ENCODE results near the gene AMMECR1.

The AMMECR1 gene

GRCh38 chrX:110304884-110305283 is 13.0 kb downstream of the AMMECR1 start:
- no peak for ATAC-seq (ENCODE audit: low read depth)
- no peaks in the 10 kb centered on the region for H3K27me3 ChIP-seq (ENCODE audit: insufficient read depth, poor library complexity, severe bottlenecking)
- no peak for TF ChIP-seq CTCF (IDR thresholded peaks at IDR 0.05; ENCODE audit: poor library complexity, severe bottlenecking)

GRCh38 chrX:110304371-110304770 is 13.5 kb downstream of the AMMECR1 start:
- ATAC-seq (ENCODE audit: low read depth), result no peak
- H3K9me3 ChIP-seq (ENCODE audit: severe bottlenecking), result no peaks in the 10 kb centered on the region
- no peaks in the 10 kb centered on the region for H3K4me1 ChIP-seq (ENCODE audit: insufficient read depth, poor library complexity, severe bottlenecking)
- H3K27ac ChIP-seq (ENCODE audit: poor library complexity, severe bottlenecking), result no peak overlapping the region
- H3K36me3 ChIP-seq (ENCODE audit: low read depth), result no peaks in the 10 kb centered on the region
- TF ChIP-seq CTCF (IDR thresholded peaks at IDR 0.05; ENCODE audit: poor library complexity, severe bottlenecking), result no peak
- DNase-seq (ENCODE audit: low spot score), result no peak
- no peak overlapping the region for H3K4me3 ChIP-seq (ENCODE audit: severe bottlenecking)
- H3K27me3 ChIP-seq (ENCODE audit: insufficient read depth, poor library complexity, severe bottlenecking), result no peaks in the 10 kb centered on the region

More at GRCh38 chrX:110304884-110305283, 13.0 kb downstream of the AMMECR1 start:
- DNase-seq (ENCODE audit: low spot score), result no peak
- no peaks in the 10 kb centered on the region for H3K36me3 ChIP-seq (ENCODE audit: low read depth)
- H3K9me3 ChIP-seq (ENCODE audit: severe bottlenecking), result no peaks in the 10 kb centered on the region
- H3K4me3 ChIP-seq (ENCODE audit: severe bottlenecking), result no peak overlapping the region
- H3K4me1 ChIP-seq (ENCODE audit: insufficient read depth, poor library complexity, severe bottlenecking), result no peaks in the 10 kb centered on the region
- H3K27ac ChIP-seq (ENCODE audit: poor library complexity, severe bottlenecking), result no peak overlapping the region

- Histone ChIP-seq H3K27ac (ENCODE audit: poor library complexity, severe bottlenecking) (no peak overlapping the region), H3K4me1 (ENCODE audit: insufficient read depth, poor library complexity, severe bottlenecking) (no peaks in the 10 kb centered on the region), H3K4me3 (ENCODE audit: severe bottlenecking) (no peak overlapping the region), H3K9me3 (ENCODE audit: severe bottlenecking) (no peaks in the 10 kb centered on the region), H3K27me3 (ENCODE audit: insufficient read depth, poor library complexity, severe bottlenecking) (no peaks in the 10 kb centered on the region), H3K36me3 (ENCODE audit: low read depth) (no peaks in the 10 kb centered on the region)
- DNase-seq (ENCODE audit: low spot score) (no peak), ATAC-seq (ENCODE audit: low read depth) (no peak)
- TF ChIP-seq CTCF (IDR thresholded peaks at IDR 0.05; ENCODE audit: poor library complexity, severe bottlenecking), result no peak
These were observed 14.9 kb downstream of the AMMECR1 start for GRCh38 chrX:110302975-110303374.

GRCh38 chrX:110301194-110301593 is 16.7 kb downstream of the AMMECR1 start:
- H3K4me1 ChIP-seq (ENCODE audit: insufficient read depth, poor library complexity, severe bottlenecking), result no peaks in the 10 kb centered on the region
- no peak for ATAC-seq (ENCODE audit: low read depth)
- H3K9me3 ChIP-seq (ENCODE audit: severe bottlenecking), result no peaks in the 10 kb centered on the region

More at GRCh38 chrX:110301194-110301593, 16.7 kb downstream of the AMMECR1 start:
- no peaks in the 10 kb centered on the region for H3K36me3 ChIP-seq (ENCODE audit: low read depth)
- no peak overlapping the region for H3K4me3 ChIP-seq (ENCODE audit: severe bottlenecking)
- no peak overlapping the region for H3K27ac ChIP-seq (ENCODE audit: poor library complexity, severe bottlenecking)
- DNase-seq (ENCODE audit: low spot score), result no peak
- H3K27me3 ChIP-seq (ENCODE audit: insufficient read depth, poor library complexity, severe bottlenecking), result no peaks in the 10 kb centered on the region
- no peak for TF ChIP-seq CTCF (IDR thresholded peaks at IDR 0.05; ENCODE audit: poor library complexity, severe bottlenecking)

Measured in RWPE2 (cell line).